Ovary (tissue), 3 donors: ENCODE measurements around the gene EEFSEC.

ENCODE experiments used
- CTCF ChIP-seq, 3 donors: fragments of 450-650 bp in 2 of 3; fragments of 200-600 bp in 1 of 3; IDR thresholded peaks; one replicate each; pipeline versions ENCODE4 v1.5.1 to v1.8.0; 2016 to 2022; ENCODE audit warnings: antibody characterized with exemption in 3 of 3, mild to moderate bottlenecking in 1 of 3
- POLR2A ChIP-seq: fragments of 450-650 bp; IDR thresholded peaks from one replicate; pipeline ENCODE4 v1.6.1; 2017; ENCODE audit warnings: antibody characterized with exemption, mild to moderate bottlenecking, moderate library complexity
- donor health status: DM: no; HTN: no; CAD: no.

GRCh38 chr3:128426128-128426921 lies 273.0 kb downstream of the EEFSEC start:
- TF ChIP-seq CTCF (IDR thresholded peaks at IDR 0.05) (peak; percentile 55 to 93 (median 90)), POLR2A (no peak)
